NCI-H1105 (cell line): ENCODE results near the gene CLIC1.

Experiments
- DNase-seq: peaks from one replicate; lab custom pipeline; 2025; lab: John Stamatoyannopoulos, UW

The CLIC1 gene

DNA sequence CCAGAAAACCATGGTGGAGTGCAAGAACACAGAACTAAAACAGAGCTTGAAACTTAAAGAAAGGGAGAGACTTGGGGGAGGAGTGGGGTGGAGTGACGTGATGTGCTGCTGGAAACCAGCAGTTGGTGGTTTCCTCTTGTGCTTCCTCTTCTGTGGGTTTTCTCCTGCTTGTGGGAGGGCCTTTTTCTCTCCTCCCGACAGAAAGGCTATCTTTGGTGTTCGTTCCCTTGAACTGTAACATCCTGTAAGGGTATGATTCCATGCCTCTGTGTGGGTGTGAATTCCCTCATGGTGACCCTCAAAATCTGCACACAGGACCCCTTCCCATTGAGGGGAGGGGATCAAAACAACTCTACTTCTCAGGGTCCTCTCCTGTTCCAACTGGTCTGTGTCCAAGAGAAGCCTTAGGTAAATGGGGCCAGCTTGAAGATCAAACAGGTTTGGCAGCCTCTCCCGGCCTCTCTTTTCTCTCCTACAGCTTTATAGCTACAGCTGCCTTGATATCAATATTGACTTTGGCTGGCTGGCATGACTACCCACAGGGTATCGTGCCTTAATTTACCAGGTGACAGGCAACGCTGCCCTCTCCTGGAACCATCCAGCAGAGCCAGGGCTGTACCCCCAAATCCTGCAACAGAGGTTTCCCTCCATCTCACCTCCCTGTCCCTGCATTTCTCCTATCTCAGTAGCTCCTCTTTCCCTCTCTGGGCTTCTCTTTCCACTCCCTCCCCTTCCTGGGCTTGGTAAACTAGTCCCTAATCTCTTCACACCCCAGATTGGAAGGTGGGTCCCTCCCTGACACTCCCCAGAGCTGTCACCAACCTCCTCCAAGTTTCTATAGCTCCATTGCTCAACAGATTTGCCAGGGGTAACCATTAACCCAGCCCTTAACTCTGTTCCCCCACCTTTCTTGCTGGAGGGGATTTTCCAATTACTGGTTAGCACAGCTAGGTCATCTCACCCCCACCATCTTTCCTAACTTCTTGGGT is 2.0 kb upstream of the CLIC1 start:
- DNase-seq = no peak

DNA sequence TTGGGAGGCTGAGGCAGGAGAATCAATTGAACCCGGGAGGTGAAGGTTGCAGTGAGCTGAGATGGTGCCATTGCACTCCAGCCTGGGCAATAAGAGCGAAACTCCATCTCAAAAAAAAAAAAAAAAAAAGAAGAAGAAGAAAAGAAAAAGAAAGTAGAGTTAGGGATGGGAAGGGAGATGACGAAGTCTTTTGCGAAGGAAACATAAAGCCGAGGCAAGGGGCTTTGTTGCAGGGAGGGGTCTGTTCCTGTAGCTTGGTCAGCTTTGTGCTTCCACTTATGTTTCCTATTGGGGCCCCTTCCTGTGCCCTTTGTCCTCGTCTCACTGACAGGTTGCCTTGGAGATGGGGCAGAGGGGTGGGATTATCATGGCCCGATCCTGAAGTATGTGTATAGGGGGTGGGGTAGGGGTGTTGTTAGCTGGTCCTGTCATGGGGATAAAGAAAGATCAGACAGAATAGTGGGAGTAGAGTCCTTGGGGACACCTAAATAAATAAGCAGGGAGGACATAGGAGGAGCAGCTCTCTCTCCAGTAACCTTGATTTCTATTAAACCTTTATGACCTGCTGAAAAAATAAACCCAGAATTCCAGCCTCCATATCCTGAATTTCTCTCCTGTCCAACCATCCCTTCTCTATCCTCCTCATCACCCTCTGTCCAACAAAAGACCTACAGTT is 1.1 kb upstream of the CLIC1 start:
- no peak for DNase-seq

DNA sequence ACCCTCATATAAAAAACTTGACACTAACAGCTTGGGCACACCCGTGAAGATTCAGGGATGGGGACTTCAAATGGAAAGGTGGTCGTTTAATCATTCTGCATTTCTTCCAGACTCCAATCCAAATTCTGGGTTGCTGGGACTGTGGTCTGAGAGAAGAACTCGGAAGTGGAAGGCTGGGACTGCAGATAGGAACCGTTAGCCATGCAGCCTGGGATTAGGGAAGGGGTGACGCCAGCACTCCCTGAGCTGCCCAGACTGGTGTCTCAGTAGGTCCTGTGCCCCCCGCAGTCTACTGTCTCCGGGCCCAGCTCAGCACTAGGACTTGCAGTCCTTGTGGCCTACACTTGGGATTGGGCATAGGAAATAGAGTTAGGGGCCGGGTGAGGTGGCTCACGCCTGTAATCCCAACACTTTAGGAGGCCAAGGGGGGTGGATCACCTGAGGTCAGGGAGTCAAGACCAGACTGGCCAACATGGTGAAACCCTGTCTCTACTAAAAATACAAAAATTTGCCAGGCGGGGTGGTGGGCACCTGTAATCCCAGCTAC is 511 bp upstream of the CLIC1 start:
- no peak for DNase-seq

DNA sequence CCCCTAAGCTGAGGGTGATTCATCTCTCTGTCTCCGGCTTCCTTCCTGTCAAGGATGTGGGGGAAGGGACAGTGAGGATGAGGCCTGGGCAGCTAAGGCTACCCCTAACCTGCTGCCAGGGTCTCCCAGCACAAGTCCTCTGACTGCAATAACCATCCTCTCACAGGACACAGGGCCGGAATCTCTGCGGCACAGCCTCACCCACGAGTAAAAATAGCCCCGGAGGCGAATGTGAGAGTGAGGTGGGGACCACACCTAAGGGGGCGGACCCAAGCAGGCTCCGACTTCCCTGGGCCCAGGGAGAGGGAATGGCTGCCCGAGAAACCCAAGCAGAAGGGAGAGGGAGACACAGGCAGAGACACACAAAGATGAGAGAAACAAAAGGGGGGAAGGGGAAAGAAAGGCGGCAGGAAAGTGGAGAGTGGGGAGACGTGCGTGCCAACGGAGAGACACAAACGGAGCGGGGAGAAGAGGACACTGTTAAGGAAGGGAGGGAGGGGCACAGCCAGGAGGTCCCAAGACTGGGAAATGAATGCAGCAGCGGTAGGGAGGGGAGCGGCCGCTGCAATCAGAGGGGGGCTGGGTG is 1.4 kb downstream of the CLIC1 start:
- DNase-seq = no peak

DNA sequence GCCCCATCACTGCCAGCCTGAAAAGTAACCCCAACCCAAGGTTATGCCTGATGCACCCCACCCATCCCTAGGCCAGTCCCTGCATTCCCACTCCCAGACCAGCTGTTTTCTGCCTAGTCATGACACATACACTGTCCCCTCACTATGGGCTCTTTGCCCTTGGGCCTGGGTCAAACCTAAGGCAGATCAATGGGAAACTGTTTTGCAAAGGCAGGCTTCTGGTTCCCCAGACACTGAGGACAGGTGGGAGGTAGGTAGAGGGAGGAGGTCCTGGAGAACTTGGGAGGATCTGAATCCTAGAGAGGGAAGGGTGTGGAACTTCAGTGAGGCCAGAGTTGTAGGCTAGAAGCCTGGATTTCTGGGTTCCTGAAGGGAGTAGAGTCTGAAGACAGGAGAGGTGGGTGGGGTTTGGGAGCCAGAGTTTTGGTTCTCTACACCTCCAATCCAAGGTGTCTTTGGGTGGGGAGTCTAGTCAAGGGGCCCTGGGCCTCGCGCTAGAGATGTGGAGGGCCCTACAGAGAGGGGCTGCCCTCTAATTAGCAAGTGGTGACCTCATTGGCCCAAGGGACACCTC is 2.0 kb downstream of the CLIC1 start:
- no peak for DNase-seq

DNA sequence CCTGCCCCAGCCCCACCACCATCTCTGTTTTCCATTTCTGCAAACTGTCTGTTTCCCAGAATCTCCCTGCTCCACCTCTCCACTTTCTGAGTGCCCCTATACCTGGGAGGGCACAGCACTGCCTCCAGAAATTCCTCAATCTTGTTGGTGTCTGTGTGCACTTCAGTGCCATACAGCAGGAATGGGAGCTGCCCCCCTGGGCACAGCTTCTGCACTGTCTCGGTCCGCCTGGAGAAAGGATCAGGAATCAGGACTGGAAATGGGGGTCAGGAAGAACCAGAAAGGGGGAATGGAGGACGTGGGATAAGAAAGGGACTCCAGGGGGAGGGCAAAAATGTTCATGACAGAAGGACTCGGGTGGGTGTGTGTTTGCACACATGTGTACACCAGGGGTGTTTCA is 2.6 kb downstream of the CLIC1 start:
- DNase-seq = no peak

DNA sequence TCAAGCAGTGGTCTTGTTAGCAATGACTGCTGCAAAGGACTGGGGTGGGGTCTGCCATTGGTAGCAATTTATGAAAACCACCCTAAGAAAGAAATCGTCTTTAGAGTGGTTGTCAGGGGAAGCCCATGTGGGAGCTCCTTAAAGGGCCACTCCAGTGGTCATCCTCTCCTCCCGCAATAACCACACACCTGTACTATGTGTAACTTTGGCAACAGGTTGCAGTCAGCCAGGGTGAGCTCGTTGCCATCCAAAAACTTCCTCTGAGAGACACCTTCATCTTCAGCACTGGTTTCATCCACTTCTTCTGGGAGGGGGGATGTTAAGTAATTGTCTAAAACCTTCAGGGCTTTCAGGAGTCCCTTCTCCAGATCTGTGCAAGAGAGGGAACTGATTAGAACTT is 4.3 kb downstream of the CLIC1 start:
- DNase-seq = no peak

DNA sequence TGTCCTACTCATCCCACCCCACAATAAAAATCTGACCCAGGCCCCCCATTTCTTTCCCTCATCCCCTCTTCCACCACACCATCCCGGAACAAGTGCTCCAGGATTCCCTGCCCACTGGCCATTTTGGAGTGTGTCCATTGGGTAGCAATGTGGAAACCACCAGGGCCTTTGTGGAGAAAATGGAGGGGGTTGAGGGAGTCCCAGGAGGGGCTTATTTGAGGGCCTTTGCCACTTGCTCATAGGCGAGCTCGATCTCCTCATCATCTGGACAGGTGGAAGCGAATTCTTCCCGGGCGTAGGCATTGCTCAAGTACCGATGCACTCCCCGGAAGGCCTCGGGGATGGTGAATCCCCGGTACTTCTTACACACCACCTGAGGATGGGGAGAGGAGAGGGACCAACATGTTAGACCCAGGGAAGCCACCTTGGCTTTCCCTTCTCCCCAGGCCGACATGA is 5.7 kb downstream of the CLIC1 start:
- no peak for DNase-seq

DNA sequence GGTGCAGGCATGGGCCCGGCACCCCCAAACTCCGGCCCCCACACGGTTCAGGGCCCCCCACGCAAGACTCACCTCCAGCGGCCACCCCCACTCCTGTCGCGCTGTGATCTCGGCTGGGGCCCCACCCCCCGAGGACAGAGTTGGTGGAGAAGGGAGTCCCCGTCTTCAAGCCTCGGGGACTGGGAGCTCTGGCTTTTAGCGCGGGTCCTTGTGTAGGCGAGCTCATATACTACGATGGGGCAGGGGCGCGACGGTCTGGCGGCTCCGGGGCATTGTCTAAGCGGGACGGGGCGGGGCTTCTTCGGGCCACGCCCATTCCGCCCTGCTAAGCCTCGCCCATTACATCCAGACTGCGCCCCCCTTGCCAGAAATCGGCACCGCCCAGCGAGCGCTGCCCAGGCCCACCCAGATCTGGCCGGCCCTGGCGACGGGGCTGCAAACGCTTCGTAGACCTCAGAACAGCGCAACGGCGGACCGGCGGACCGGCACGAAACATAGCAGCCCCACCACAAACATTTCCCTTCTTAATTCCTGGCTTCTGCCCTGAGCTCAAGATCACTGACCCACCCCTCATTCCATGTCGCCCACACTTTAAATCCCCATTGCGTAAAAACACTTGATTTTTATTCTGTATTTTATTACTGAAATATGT is 6.2 kb downstream of the CLIC1 start:
- peak; percentile 81 for DNase-seq

DNA sequence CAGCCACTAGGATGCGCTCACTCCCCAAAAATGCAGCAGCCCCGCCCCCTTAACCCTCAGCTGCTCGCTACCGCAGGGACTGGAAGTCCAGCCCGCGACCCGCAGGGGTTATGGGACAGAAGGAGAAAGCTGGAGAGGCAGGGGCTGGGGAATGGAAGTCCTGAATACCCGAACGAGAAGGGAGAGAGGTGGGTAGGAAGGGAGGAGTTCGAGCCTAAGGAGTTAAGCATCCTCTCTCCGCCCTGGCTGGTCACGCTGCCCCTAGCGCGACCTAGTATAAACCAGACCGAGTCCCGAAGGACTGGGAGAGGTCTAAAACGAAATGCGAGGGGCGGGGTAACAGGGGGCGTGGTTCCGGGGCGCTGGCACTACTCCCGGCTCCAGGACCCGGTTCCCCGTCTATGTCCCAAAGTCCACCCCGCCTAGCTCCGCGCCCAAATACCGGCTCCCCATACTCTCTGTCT is 6.8 kb downstream of the CLIC1 start:
- peak; percentile 85 for DNase-seq

DNA sequence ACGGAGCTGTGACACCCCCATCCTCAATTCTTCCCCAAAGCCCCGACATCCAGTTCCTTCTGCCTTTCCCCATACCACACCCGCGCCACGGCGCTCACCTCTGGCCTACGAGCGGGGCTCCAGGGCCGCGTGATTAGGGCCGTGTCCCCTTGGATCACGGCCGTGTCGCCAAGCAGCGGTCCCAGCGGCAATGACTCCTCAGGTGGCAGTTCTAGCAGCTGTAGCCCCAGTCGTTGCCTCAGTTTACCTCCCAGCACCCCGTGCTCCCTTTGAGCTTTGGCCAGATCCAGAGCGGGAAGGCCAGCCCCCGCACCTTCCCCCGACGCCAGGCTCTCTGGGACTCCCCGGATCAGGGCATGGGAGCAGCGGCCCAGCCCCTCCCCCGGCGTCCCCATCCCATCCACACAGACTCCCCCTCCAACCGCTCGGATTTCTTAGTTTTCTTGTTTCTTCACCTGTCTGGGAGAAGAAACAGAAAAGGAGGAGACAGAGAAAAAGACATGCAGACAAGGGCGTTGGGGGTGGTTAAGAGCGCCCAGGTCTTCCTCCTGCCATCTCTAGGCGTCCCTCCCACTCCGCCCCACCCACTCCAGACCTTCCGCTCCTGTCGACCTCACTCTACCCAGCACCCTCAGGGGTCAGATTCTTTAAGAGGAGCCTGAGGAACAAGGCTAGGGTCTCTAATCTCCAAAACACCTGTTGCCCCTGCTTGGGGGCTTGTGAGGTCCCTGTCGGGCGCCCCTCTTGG is 7.4 kb downstream of the CLIC1 start, which contains the start of gene DDAH2:
Gene DDAH2 (minus strand): TSS at position 533 of the 748 bp plus-strand sequence. CDS start 138 bp downstream, at position 395.
- no peak for DNase-seq

DNA sequence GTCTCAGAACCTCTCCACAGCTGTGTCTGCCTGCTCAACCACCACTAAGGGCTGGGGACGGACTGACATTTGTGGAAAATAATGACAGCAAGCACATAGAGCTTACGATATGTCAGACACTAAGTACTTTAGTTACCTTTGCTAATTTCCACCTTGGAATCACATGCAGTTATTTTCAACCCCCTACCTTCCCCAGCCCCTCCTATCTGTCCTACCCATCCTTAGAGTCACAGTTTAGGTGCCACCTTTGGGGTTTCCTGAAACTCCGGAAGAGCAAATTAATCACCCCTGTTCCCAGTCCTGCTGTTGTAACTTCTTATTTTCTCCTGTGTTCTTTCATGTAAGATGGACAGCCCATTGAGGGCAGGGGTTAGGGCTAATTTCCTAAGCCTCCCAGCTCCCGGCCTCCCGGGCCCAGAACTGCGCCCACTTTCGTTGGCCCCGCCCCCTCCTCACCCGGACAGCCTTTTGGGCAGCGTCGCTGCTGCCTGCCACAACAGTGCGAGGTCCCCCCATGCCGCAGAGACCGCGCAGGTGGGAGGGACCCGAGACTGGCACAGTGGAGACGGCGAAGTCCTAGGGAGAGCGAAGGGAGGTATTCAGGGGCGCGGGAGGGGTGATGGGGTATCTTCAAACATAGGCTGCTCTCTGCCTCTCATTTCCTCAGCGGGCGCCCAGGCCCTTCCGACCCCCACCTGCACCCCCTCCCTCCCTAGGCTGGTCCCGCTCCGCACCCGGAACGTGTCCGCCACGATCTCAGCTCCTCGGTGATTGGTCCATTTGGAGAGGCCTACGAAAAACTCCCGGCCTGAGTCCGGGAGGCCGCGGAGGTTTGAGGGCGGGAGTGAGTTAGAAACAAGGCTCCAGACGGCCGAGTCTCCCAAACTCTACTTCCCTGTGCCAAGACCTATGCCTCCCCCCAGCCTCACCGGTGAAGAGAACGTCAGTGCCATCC is 8.3 kb downstream of the CLIC1 start:
- DNase-seq = no peak

DNA sequence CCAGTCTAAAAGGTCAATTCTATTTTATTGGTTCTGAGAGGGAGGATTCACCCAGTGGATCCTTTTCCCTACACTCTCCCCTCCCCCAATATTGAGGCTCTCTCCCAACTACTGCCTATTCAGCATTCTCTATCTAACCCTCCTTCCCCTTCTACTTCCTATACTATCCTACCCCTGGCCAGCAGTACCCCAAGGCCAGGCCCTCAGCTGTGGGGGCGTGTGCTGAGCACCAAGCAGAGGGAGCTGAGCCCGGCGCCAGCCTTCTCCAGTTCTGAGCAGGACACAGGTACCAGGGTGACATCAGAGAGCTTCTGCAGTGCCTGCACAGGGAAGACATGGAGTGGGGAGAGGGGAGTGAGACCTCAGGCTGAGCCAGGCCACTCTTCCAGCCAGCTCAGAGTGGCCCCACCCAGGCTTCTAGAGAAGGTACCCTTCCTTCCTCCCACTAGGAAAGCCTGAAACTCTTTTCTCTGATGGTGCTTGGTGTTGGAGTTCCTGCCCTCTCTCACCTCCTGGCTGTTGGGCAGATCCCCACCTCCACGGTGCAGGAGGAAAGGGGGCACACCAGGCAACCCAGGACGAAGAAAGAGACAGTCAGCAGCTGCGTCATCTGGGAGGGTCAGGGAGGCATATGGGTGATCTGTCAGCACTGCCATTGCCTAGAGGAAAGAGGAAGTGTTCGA is 9.2 kb downstream of the CLIC1 start:
- no peak for DNase-seq

DNA sequence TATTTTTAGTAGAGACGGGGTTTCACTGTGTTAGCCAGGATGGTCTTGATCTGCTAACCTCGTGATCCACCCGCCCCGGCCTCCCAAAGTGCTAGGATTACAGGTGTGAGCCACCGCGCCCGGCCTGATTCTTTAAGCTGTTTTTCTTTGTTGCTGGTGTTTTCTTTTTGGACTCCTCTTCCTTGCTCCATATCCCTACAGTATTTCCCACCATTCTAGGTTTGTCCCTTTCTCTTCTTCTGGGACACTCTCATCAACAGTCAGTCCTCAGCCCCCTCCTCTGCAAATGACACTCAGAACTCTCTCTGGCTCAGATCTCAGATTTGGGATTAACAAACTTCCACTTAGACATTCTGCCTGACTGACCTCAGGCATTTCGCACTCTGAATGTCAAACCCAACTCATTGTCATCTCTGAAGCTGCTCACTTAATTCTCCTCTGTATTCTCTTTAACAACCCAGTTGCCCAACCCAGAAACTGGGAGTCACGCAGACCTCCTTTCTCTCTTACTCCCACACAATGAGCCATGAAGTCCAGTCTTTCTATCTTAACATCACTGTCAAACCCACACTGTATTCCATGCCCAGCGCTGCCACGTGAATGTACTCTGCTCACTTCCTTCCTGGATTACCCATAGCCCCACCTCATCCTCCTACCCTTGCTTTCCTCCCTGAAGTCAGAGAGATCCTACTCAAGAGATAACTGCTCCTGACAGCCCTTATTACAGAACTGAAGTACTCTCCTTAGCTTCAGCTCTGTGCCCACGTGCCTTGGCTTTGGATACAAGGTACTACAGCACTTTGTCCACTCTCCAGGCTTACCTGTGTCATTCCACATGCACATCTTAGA is 10.6 kb downstream of the CLIC1 start:
- no peak for DNase-seq

DNA sequence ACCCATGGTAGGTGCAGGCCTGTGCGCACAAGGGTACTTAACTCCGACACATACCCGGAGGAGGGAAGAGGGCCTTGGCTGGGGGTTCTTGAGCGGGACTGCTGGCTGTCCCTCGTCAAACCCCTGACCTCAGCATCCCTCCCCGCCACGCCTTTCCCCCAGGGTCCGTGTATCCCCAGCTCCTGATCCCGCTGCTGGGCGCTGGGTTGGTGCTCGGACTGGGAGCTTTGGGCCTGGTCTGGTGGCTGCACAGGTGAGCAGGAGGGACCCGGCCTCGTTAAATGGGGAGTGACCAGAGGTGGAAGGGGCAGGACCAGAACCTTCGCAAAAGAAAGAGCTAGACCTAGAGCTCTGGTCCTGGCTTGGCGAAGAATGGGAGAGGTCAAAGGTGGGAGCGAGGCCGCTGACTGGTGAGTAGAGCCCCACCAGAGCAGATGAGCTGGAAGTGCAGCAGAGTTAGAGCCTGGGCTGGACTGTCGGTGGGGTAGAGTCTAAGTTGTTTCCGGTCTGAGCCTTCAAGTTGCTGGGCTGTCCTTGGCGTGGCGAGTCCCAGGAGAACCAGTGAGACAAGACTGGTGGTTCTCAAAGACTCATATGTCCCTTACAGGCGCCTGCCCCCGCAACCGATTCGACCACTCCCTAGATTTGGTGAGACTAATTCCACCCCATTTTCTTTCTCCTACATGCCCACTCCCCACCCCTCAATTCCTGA is 12.2 kb downstream of the CLIC1 start:
- DNase-seq = no peak

DNA sequence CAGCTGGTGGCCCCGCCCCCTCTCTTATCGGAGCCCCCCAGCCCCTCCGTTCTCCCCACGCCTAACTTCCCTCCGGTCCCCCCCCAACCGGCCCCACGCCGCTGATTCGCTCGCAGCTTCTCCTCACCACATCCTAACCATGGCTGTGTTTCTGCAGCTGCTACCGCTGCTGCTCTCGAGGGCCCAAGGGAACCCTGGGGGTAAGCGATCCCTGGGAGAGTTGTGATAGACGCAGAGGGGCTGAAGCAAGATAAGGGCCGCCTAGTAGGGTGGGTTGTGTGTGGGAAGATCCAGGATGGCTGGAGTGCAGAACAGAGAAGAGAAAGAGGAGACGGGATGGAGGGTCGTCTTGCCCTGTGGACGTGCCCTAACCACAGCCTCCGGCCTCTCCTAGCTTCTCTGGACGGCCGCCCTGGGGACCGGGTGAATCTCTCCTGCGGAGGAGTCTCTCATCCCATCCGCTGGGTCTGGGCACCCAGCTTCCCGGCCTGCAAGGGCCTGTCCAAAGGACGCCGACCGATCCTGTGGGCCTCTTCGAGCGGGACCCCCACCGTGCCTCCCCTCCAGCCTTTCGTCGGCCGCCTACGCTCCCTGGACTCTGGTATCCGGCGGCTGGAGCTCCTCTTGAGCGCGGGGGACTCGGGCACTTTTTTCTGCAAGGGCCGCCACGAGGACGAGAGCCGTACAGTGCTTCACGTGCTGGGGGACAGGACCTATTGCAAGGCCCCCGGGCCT is 12.9 kb downstream of the CLIC1 start, which contains the start of gene MPIG6B:
Gene MPIG6B (plus strand): TSS at position 129 of the 735 bp plus-strand sequence. CDS start 11 bp downstream, at position 140.
- no peak for DNase-seq
